ENCODE measurements around the gene ALOX15B.

GRCh38 chr17:7992924-7993323 lies 45.9 kb upstream of the ALOX15B start:
- TF ChIP-seq CREB1 (IDR thresholded peaks at IDR 0.05) (no peak), CREB1 (CRISPR knock-in tag; IDR thresholded peaks at IDR 0.05) (no peak), E2F5 (CRISPR knock-in tag; IDR thresholded peaks at IDR 0.05) (no peak), BRF1 (IDR thresholded peaks at IDR 0.05; ENCODE audit: borderline replicate concordance, extremely low read depth, insufficient read length) (no peak), SMAD3 (CRISPR knock-in tag; conservative IDR thresholded peaks at IDR 0.05) (no peak), SREBF1 (IDR thresholded peaks at IDR 0.05; ENCODE audit: borderline replicate concordance, low read depth, low read length) (no peak), HCFC1 (IDR thresholded peaks at IDR 0.05; ENCODE audit: low read depth, low read length) (no peak), ZSCAN29 (IDR thresholded peaks at IDR 0.05) (no peak), POLR2A (conservative IDR thresholded peaks at IDR 0.05) (no peak), HDAC3 (IDR thresholded peaks at IDR 0.05; ENCODE audit: borderline replicate concordance, partially characterized antibody) (no peak)
